ENCODE results near the gene KRTAP9-8. TPM values are rescaled to one million over a fixed set of nuclear protein-coding genes. Genes with fewer than 3 reads are reported as not detected.
"Not testable (repeated sequence)": the region's sequence is repeated elsewhere in the genome, so short reads cannot be mapped to it uniquely, and the experiment has no call there.

The KRTAP9-8 gene
- total RNA-seq, 2 donors from 2014 or later, result not detected

DNA sequence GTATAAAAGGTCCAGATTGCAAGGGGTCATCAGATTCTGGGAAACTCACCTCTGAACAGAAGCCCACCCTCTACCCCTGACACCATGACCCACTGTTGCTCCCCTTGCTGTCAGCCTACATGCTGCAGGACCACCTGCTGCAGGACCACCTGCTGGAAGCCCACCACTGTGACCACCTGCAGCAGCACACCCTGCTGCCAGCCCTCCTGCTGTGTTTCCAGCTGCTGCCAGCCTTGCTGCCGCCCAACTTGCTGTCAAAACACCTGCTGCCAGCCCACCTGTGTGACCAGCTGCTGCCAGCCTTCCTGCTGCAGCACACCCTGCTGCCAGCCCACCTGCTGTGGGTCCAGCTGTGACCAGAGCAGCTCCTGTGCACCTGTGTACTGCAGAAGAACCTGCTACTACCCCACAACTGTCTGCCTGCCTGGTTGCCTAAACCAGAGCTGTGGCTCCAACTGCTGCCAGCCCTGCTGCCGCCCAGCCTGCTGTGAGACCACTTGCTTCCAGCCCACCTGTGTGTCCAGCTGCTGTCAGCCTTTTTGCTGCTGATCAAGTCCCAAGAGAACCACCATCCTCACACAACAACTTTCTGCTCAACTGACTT, 11.9 kb downstream of the KRTAP9-8 start, which contains the start of gene KRTAP9-4:
KRTAP9-4 (plus strand) TSS at position 51 of the 604 bp plus-strand sequence; CDS start at position 85, 34 bp downstream.
- H3K9me3 ChIP-seq (ENCODE audit: control insufficient read depth, low read length); H3K27ac ChIP-seq (ENCODE audit: low read depth, low read length); H3K27ac Mint-ChIP-seq; H3K4me1 Mint-ChIP-seq; H3K9ac ChIP-seq (ENCODE audit: extremely low read depth, low read length, poor library complexity, severe bottlenecking); H3K4me1 ChIP-seq (ENCODE audit: control insufficient read depth, insufficient read depth, low read length); DNase-seq; H3K36me3 Mint-ChIP-seq (ENCODE audit: low read depth); H3K4me3 Mint-ChIP-seq; H3K9me3 Mint-ChIP-seq; H3K36me3 ChIP-seq (ENCODE audit: control insufficient read depth, insufficient read depth, low read length); H3K4me3 ChIP-seq (ENCODE audit: low read length): not testable (repeated sequence)
- WGBS, 2 experiments (ENCODE audit: insufficient coverage in 1 of 2, insufficient read length in 1 of 2), result 65% methylated on average over 2 of the region's 2 CpGs; no CpG with 5 or more reads in 1 of the 2 experiments
- peaks cover 35% of the 10 kb centered on the region for H3K27me3 Mint-ChIP-seq (ENCODE audit: insufficient read depth)
- H3K27me3 ChIP-seq (ENCODE audit: control insufficient read depth, insufficient read depth, low read length, poor library complexity, severe bottlenecking), result peaks cover 28% of the 10 kb centered on the region

DNA sequence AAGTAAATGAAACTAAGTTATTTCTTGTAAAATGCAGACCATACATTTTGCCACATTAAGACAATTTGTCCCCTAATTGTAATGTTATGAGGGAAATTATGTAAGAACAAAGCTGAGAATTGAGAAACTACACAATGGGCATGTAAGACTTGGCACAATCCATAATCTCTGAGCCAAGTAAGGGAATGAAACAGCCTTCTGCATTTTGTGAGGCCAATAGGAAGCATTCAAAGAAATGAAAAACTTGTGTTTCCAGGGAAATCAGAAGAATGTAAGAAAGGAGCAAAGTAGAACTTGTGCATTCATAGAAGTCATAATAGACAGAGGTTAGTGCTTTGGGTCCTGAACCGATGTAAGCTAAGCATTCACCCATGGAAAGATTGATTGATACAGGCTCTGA, 13.5 kb downstream of the KRTAP9-8 start:
- Mint-ChIP-seq H3K9me3 (no peaks in the 10 kb centered on the region), H3K4me3 (no peak overlapping the region), H3K4me1 (no peaks in the 10 kb centered on the region), H3K27me3 (ENCODE audit: insufficient read depth) (peaks cover 40% of the 10 kb centered on the region), H3K36me3 (ENCODE audit: low read depth) (no peaks in the 10 kb centered on the region), H3K27ac (no peak overlapping the region)
- WGBS, 2 experiments (ENCODE audit: insufficient coverage in 1 of 2, insufficient read length in 1 of 2), result 84 to 100% methylated on average over 1 of the region's 1 CpG
- Histone ChIP-seq H3K36me3 (ENCODE audit: control insufficient read depth, insufficient read depth, low read length) (no peaks in the 10 kb centered on the region), H3K4me1 (ENCODE audit: control insufficient read depth, insufficient read depth, low read length) (no peaks in the 10 kb centered on the region), H3K27ac (ENCODE audit: low read depth, low read length) (no peak overlapping the region), H3K9ac (ENCODE audit: extremely low read depth, low read length, poor library complexity, severe bottlenecking) (no peak overlapping the region), H3K9me3 (ENCODE audit: control insufficient read depth, low read length) (no peaks in the 10 kb centered on the region), H3K27me3 (ENCODE audit: control insufficient read depth, insufficient read depth, low read length, poor library complexity, severe bottlenecking) (peaks cover 35% of the 10 kb centered on the region), H3K4me3 (ENCODE audit: low read length) (no peak overlapping the region)
- no peak for DNase-seq
- TF ChIP-seq, protein P1, sequence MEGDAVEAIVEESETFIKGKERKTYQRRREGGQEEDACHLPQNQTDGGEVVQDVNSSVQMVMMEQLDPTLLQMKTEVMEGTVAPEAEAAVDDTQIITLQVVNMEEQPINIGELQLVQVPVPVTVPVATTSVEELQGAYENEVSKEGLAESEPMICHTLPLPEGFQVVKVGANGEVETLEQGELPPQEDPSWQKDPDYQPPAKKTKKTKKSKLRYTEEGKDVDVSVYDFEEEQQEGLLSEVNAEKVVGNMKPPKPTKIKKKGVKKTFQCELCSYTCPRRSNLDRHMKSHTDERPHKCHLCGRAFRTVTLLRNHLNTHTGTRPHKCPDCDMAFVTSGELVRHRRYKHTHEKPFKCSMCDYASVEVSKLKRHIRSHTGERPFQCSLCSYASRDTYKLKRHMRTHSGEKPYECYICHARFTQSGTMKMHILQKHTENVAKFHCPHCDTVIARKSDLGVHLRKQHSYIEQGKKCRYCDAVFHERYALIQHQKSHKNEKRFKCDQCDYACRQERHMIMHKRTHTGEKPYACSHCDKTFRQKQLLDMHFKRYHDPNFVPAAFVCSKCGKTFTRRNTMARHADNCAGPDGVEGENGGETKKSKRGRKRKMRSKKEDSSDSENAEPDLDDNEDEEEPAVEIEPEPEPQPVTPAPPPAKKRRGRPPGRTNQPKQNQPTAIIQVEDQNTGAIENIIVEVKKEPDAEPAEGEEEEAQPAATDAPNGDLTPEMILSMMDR (conservative IDR thresholded peaks at IDR 0.05), result no peak

DNA sequence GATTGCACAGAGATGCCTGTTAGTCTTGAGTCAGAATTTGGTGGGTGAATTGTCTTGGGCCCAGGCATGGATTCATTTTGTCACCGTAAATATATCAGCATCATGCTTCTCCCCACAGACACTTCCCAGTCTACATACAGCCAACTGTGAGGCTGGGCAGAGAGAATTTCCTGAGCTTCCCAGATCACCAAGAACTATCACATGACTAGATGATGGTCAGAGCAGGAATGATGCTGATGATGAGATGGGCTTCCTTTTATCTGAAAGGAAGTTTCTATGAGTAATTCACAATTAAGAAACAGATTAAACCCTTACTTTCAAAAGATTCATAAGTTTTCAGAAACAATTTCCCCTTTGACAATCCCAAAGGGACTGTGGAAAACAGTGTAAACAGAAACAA, 17.1 kb downstream of the KRTAP9-8 start:
- H3K27me3 ChIP-seq (ENCODE audit: control insufficient read depth, insufficient read depth, low read length, poor library complexity, severe bottlenecking), result peaks cover 60% of the 10 kb centered on the region

DNA sequence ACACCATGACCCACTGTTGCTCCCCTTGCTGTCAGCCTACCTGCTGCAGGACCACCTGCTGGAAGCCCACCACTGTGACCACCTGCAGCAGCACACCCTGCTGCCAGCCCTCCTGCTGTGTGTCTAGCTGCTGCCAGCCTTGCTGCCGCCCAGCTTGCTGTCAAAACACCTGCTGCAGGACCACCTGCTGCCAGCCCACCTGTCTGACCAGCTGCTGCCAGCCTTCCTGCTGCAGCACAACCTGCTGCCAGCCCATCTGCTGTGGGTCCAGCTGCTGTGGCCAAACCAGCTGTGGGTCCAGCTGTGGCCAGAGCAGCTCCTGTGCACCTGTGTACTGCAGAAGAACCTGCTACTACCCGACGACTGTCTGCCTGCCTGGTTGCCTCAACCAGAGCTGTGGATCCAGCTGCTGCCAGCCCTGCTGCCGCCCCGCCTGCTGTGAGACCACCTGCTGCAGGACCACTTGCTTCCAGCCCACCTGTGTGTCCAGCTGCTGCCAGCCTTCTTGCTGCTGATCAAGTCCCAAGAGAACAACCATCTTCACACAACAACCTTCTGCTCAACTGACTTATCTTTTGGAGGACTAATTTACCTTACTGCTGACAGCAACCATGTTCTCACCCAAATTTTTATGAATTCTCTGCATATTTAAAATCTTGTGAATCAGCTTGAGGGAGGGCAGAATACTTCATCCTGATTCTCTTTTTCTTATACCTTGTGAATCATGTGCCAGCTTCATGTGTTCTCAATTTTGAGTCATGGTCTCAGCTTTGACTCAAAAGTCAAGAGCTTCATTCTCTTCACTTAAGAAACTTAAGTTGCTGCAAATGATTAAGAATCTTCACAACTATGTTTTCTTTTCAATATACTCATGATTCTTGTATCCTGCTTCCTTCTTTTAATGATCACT, 17.8 kb downstream of the KRTAP9-8 start, which contains the start of gene KRTAP9-9:
KRTAP9-9 (plus strand) TSS at position 4 of the 910 bp plus-strand sequence.
- H3K27me3 ChIP-seq (ENCODE audit: control insufficient read depth, insufficient read depth, low read length, poor library complexity, severe bottlenecking), result peaks cover 60% of the 10 kb centered on the region

More for the DNA sequence above, 17.1 kb downstream of the KRTAP9-8 start:
- no peak overlapping the region for H3K27ac ChIP-seq (ENCODE audit: low read depth, low read length)
- no peak overlapping the region for H3K4me3 Mint-ChIP-seq
- H3K4me1 ChIP-seq (ENCODE audit: control insufficient read depth, insufficient read depth, low read length), result no peaks in the 10 kb centered on the region
- no peaks in the 10 kb centered on the region for H3K36me3 ChIP-seq (ENCODE audit: control insufficient read depth, insufficient read depth, low read length)
- no peak overlapping the region for H3K27ac Mint-ChIP-seq
- no peaks in the 10 kb centered on the region for H3K9me3 Mint-ChIP-seq
- TF ChIP-seq, protein P1 (conservative IDR thresholded peaks at IDR 0.05), result no peak
- H3K27me3 Mint-ChIP-seq (ENCODE audit: insufficient read depth), result peaks cover 43% of the 10 kb centered on the region
- no peak overlapping the region for H3K9ac ChIP-seq (ENCODE audit: extremely low read depth, low read length, poor library complexity, severe bottlenecking)
- H3K4me1 Mint-ChIP-seq, result no peaks in the 10 kb centered on the region
- H3K36me3 Mint-ChIP-seq (ENCODE audit: low read depth), result no peaks in the 10 kb centered on the region
- no peaks in the 10 kb centered on the region for H3K9me3 ChIP-seq (ENCODE audit: control insufficient read depth, low read length)
- no peak overlapping the region for H3K4me3 ChIP-seq (ENCODE audit: low read length)
- 55% methylated on average over 1 of the region's 1 CpG; no CpG with 5 or more reads in 1 of the 2 experiments for WGBS, 2 experiments (ENCODE audit: insufficient coverage in 1 of 2, insufficient read length in 1 of 2)
- no peak for DNase-seq

More for the DNA sequence above, 17.8 kb downstream of the KRTAP9-8 start, which contains the start of gene KRTAP9-9:
- H3K36me3 ChIP-seq (ENCODE audit: control insufficient read depth, insufficient read depth, low read length); H3K36me3 Mint-ChIP-seq (ENCODE audit: low read depth); H3K27ac Mint-ChIP-seq; DNase-seq; H3K4me1 Mint-ChIP-seq; H3K27ac ChIP-seq (ENCODE audit: low read depth, low read length); H3K9ac ChIP-seq (ENCODE audit: extremely low read depth, low read length, poor library complexity, severe bottlenecking); H3K4me1 ChIP-seq (ENCODE audit: control insufficient read depth, insufficient read depth, low read length); H3K9me3 ChIP-seq (ENCODE audit: control insufficient read depth, low read length); H3K9me3 Mint-ChIP-seq; H3K4me3 ChIP-seq (ENCODE audit: low read length); H3K4me3 Mint-ChIP-seq: not testable (repeated sequence)
- H3K27me3 Mint-ChIP-seq (ENCODE audit: insufficient read depth), result peaks cover 43% of the 10 kb centered on the region
- WGBS, 2 experiments (ENCODE audit: insufficient coverage in 1 of 2, insufficient read length in 1 of 2), result 78% methylated on average over 5 of the region's 5 CpGs; no CpG with 5 or more reads in 1 of the 2 experiments
